PC-3 (cell line): ENCODE data around the gene KAZN.

Source experiments
- EZH2phosphoT487 ChIP-seq: fragments of 300-600 bp; sonication (generic); IDR thresholded peaks from 2 replicates; pipeline ENCODE4 v1.6.1; 2018; ENCODE audit warnings: mild to moderate bottlenecking, antibody characterized with exemption, low read length, borderline replicate concordance
- TF ChIP-seq, protein P1 (sequence below): fragments of 300-600 bp; sonication (generic); conservative IDR thresholded peaks from 2 replicates; pipeline ENCODE4 v1.5.1; 2017; ENCODE audit warnings: antibody characterized with exemption, low read depth, mild to moderate bottlenecking, low read length

DNA sequence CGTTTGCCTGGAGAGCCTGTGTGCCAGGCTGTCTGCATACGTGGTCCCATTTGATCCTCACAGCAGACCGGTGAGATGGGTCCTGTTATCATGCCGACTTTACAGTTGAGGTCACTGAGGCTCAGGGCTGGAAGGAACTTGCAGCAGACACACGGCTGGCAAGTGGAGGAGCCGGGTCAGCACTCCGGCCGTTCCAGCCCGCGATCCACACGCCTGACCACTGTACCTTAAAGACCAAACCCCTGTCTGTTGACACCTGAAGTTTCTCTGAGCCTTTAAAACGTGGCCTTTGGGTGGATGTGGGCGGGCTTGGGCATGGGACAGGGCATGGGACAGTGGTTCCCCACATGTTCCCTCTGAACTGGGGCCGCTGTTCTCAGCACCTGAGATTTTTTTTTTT is 383.5 kb downstream of the KAZN start:
- TF ChIP-seq EZH2phosphoT487, result no peak
- TF ChIP-seq, protein P1, sequence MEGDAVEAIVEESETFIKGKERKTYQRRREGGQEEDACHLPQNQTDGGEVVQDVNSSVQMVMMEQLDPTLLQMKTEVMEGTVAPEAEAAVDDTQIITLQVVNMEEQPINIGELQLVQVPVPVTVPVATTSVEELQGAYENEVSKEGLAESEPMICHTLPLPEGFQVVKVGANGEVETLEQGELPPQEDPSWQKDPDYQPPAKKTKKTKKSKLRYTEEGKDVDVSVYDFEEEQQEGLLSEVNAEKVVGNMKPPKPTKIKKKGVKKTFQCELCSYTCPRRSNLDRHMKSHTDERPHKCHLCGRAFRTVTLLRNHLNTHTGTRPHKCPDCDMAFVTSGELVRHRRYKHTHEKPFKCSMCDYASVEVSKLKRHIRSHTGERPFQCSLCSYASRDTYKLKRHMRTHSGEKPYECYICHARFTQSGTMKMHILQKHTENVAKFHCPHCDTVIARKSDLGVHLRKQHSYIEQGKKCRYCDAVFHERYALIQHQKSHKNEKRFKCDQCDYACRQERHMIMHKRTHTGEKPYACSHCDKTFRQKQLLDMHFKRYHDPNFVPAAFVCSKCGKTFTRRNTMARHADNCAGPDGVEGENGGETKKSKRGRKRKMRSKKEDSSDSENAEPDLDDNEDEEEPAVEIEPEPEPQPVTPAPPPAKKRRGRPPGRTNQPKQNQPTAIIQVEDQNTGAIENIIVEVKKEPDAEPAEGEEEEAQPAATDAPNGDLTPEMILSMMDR, result no peak
